NT2/D1 (cell line): ENCODE data around the gene BMP2K.

ENCODE experiments used
- YY1 ChIP-seq: IDR thresholded peaks from 2 replicates; pipeline ENCODE4 v1.6.1; 2011; ENCODE audit not compliant: insufficient read length, insufficient read depth
- ZNF274 ChIP-seq: IDR thresholded peaks from 2 replicates; pipeline ENCODE4 v1.6.1; 2011; ENCODE audit warnings: mild to moderate bottlenecking, low read depth, low read length

DNA sequence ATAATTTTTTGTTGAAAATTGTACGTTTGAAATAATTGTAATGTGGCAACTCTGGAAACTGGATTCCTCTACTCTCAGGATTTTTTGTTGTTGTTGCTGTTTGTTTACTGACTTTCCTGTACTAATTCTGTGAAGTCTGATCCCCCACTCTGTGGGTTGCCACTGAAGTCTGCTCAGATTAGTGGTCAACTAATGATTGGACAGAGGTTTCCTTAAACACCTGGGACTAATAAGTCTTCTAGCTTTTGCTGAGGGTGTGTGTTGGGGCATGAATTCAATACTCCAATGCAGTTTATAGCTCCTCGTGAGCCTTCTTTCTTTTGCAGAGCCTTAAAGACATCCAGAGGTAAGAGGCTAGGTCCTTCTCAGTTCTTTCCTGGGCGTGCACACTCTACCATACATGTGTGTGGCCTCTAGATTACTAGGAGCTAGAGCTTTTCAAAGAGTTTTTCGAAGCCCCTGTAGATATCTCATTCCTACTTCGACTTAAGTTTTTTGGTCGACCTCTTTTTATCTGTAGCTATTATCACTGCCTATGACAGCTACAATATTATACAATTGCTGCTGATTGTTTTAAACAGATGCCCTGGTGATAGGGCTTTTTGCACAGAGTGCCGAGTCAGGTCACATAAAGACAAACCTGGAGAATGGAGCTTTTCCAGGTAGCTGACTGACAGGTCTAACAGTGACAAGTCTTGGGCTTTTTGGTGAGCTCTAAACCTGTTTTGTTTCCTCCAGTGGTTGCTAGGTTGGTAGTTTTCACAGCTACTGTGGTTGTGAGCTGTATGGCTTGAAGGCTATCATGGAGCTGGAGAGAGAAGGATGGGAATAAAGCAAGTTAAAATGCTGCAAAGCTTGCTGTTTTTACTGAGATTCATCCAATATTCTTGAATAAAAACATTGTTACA lies 34.0 kb downstream of the BMP2K start:
- TF ChIP-seq YY1: no peak
- TF ChIP-seq ZNF274: no peak
